H1 (cell line): ENCODE data around the gene CDX2. TPM values are rescaled to one million over a fixed set of nuclear protein-coding genes. Genes with fewer than 3 reads are reported as not detected.

Experiments used
- CTCF ChIA-PET: fragments of 300-600 bp; sonication (Branson Sonifier 250); formaldehyde crosslinking; loops from one replicate; lab custom pipeline; 2021; ENCODE audit not compliant: partially characterized antibody; lab: Charles Lee
- POLR2A ChIA-PET: fragments of 300-600 bp; sonication (Branson Sonifier 250); formaldehyde crosslinking; loops from one replicate; lab custom pipeline; 2021; ENCODE audit warnings: inconsistent platforms; ENCODE audit not compliant: partially characterized antibody; lab: Charles Lee
- DNase-seq, 2 experiments: peaks; one replicate each; pipeline versions ENCODE4 v3.0.0 to v3.0.0-alpha.2; 2010 to 2022; ENCODE audit warnings: low spot score in 2 of 2, low read depth in 1 of 2, mixed read lengths in 1 of 2
- FAIRE-seq: peaks from 2 replicates; lab custom pipeline; 2011; peaks lifted over from hg19 to GRCh38; lab: Jason Lieb, UNC
- H2AFZ ChIP-seq: 2 replicates; pipeline ENCODE4 v1.8.1; 2012; ENCODE audit warnings: low read length, inconsistent platforms
- H2AK5ac ChIP-seq: 2 replicates; pipeline ENCODE4 v1.6.1; 2013; ENCODE audit warnings: low read depth, low read length
- H2BK120ac ChIP-seq: replicated peaks from 2 replicates; pipeline ENCODE3; 2013; ENCODE audit warnings: low read depth, low read length, inconsistent platforms
- H2BK12ac ChIP-seq: 2 replicates; pipeline ENCODE4 v1.6.1; 2013; ENCODE audit warnings: low read depth, low read length
- H2BK15ac ChIP-seq: 2 replicates; pipeline ENCODE4 v1.6.1; 2013; ENCODE audit warnings: low read length
- H2BK20ac ChIP-seq: 2 replicates; pipeline ENCODE4 v1.6.1; 2013; ENCODE audit warnings: low read length
- H2BK5ac ChIP-seq: 2 replicates; pipeline ENCODE4 v1.6.1; 2013; ENCODE audit warnings: low read depth, low read length
- H3K14ac ChIP-seq: 2 replicates; pipeline ENCODE4 v1.6.1; 2013; ENCODE audit warnings: inconsistent platforms; ENCODE audit not compliant: insufficient read length
- H3K18ac ChIP-seq: 2 replicates; pipeline ENCODE4 v1.6.1; 2013; ENCODE audit warnings: low read length; ENCODE audit errors: extremely low read depth
- H3K23ac ChIP-seq: 2 replicates; pipeline ENCODE4 v1.6.1; 2013; ENCODE audit warnings: inconsistent platforms; ENCODE audit not compliant: insufficient read length
- H3K23me2 ChIP-seq: 2 replicates; pipeline ENCODE4 v1.6.1; 2013; ENCODE audit warnings: low read depth, low read length
- H3K27ac ChIP-seq: 2 replicates; pipeline ENCODE4 v1.6.1; 2011; ENCODE audit warnings: low read depth, low read length, inconsistent platforms
- H3K27me3 ChIP-seq, 4 experiments: replicated peaks in 1 of 4; 1 replicate in 1 of 4; 2 replicates in 3 of 4; pipeline versions ENCODE4 v1.6.1 to v1.8.1; 2011 to 2013; ENCODE audit warnings: low read length in 3 of 4, mild to moderate bottlenecking in 3 of 4, inconsistent platforms in 2 of 4, mixed read lengths in 2 of 4, moderate library complexity in 1 of 4; ENCODE audit not compliant: control insufficient read depth in 3 of 4, insufficient read depth in 3 of 4; ENCODE audit errors: extremely low read depth in 1 of 4
- H3K36me3 ChIP-seq, 4 experiments: 2 replicates each; pipeline versions ENCODE4 v1.6.1 to v1.8.1; 2011 to 2013; ENCODE audit warnings: mild to moderate bottlenecking in 4 of 4, low read length in 3 of 4, moderate library complexity in 2 of 4, control low read depth in 1 of 4, inconsistent platforms in 1 of 4; ENCODE audit not compliant: insufficient read depth in 4 of 4, control insufficient read depth in 2 of 4
- H3K4ac ChIP-seq: replicated peaks from 2 replicates; pipeline ENCODE3; 2013; ENCODE audit warnings: low read length, low read depth, mixed read lengths, inconsistent platforms; ENCODE audit not compliant: insufficient read length
- H3K4me1 ChIP-seq, 4 experiments: replicated peaks in 1 of 4; 1 replicate in 1 of 4; 2 replicates in 3 of 4; pipeline versions ENCODE4 v1.6.1 to v1.8.1; 2011 to 2013; ENCODE audit warnings: low read length in 3 of 4, inconsistent platforms in 2 of 4, mixed read lengths in 1 of 4; ENCODE audit not compliant: insufficient read depth in 4 of 4, control insufficient read depth in 3 of 4
- H3K4me2 ChIP-seq, 2 experiments: 2 replicates each; pipeline versions ENCODE4 v1.6.1 to v1.8.1; 2011 to 2013; ENCODE audit warnings: low read depth in 2 of 2, low read length in 2 of 2, control low read depth in 1 of 2, inconsistent platforms in 1 of 2, mild to moderate bottlenecking in 1 of 2; ENCODE audit not compliant: insufficient read depth in 1 of 2
- H3K4me3 ChIP-seq, 4 experiments: fragments of 200-600, 300-600 bp in 1 of 4; sonication (generic), shearing (Covaris generic), sonication (Bioruptor Twin) in 1 of 4; 2 replicates each; pipeline versions ENCODE4 v1.5.1 to v1.8.1; 2011 to 2016; ENCODE audit warnings: low read length in 4 of 4, low read depth in 3 of 4, control low read depth in 2 of 4, inconsistent platforms in 2 of 4, mild to moderate bottlenecking in 2 of 4, mixed read lengths in 1 of 4, moderate library complexity in 1 of 4; ENCODE audit not compliant: insufficient read depth in 2 of 4; ENCODE audit errors: extremely low read depth in 1 of 4
- H3K56ac ChIP-seq: replicated peaks from 2 replicates; pipeline ENCODE3; 2013; ENCODE audit warnings: low read depth, mild to moderate bottlenecking, mixed read lengths, low read length, inconsistent platforms; ENCODE audit not compliant: insufficient read length
- H3K79me1 ChIP-seq: 2 replicates; pipeline ENCODE4 v1.6.1; 2013; ENCODE audit warnings: low read depth, low read length, control low read depth
- H3K79me2 ChIP-seq, 2 experiments: 2 replicates each; pipeline versions ENCODE4 v1.6.1 to v1.8.1; 2012 to 2013; ENCODE audit warnings: low read length in 2 of 2, mild to moderate bottlenecking in 2 of 2, inconsistent platforms in 1 of 2; ENCODE audit not compliant: insufficient read depth in 2 of 2, control insufficient read depth in 1 of 2
- H3K9ac ChIP-seq, 4 experiments: replicated peaks in 1 of 4; 1 replicate in 1 of 4; 2 replicates in 3 of 4; pipeline versions ENCODE4 v1.6.1 to v1.8.1; 2011 to 2013; ENCODE audit warnings: low read depth in 3 of 4, low read length in 3 of 4, control low read depth in 2 of 4, mild to moderate bottlenecking in 2 of 4, moderate library complexity in 2 of 4, inconsistent platforms in 1 of 4; ENCODE audit errors: extremely low read depth in 1 of 4
- H3K9me3 ChIP-seq, 2 experiments: 2 replicates each; pipeline versions ENCODE4 v1.6.1 to v1.8.1; 2012 to 2013; ENCODE audit warnings: mild to moderate bottlenecking in 2 of 2, moderate library complexity in 2 of 2, control low read depth in 1 of 2, inconsistent platforms in 1 of 2, low read depth in 1 of 2, low read length in 1 of 2, mixed read lengths in 1 of 2; ENCODE audit not compliant: insufficient read depth in 2 of 2
- H4K20me1 ChIP-seq, 2 experiments: replicated peaks in 1 of 2; 2 replicates each; pipeline versions ENCODE3 to v1.8.1; 2011 to 2013; ENCODE audit warnings: inconsistent platforms in 2 of 2, low read length in 2 of 2, mild to moderate bottlenecking in 1 of 2; ENCODE audit not compliant: insufficient read depth in 2 of 2, control insufficient read depth in 1 of 2
- H4K5ac ChIP-seq: 2 replicates; pipeline ENCODE4 v1.6.1; 2013; ENCODE audit warnings: low read length, low read depth, mixed read lengths, inconsistent platforms; ENCODE audit not compliant: insufficient read length
- H4K8ac ChIP-seq: 2 replicates; pipeline ENCODE4 v1.8.0; 2013; ENCODE audit warnings: mild to moderate bottlenecking, moderate library complexity, low read length, inconsistent platforms; ENCODE audit not compliant: insufficient read depth; ENCODE audit errors: extremely low read depth
- H4K91ac ChIP-seq: replicated peaks from 2 replicates; pipeline ENCODE3; 2013; ENCODE audit warnings: low read length, mixed read lengths, inconsistent platforms; ENCODE audit not compliant: insufficient read length
- CEBPB ChIP-seq: IDR thresholded peaks from 2 replicates; pipeline ENCODE4 v1.6.1; 2012; ENCODE audit warnings: low read depth, low read length
- CREB1 ChIP-seq: IDR thresholded peaks from 2 replicates; pipeline ENCODE4 v1.6.1; 2012; ENCODE audit warnings: inconsistent platforms
- NANOG ChIP-seq: IDR thresholded peaks from 2 replicates; pipeline ENCODE4 v1.6.1; 2011; ENCODE audit warnings: low read length, low read depth, mild to moderate bottlenecking, inconsistent platforms; ENCODE audit not compliant: insufficient read depth, poor library complexity, severe bottlenecking
- POLR2AphosphoS5 ChIP-seq: IDR thresholded peaks from 2 replicates; pipeline ENCODE4 v1.6.1; 2011; ENCODE audit warnings: low read depth, low read length
- SIN3A ChIP-seq, 2 experiments: IDR thresholded peaks in 1 of 2; conservative IDR thresholded peaks in 1 of 2; 2 replicates each; pipeline ENCODE4 v1.6.1; 2011 to 2012; ENCODE audit warnings: low read length in 2 of 2, improper control_type of control experiment in 1 of 2, low read depth in 1 of 2, mild to moderate bottlenecking in 1 of 2
- TAF1 ChIP-seq: IDR thresholded peaks from 2 replicates; pipeline ENCODE4 v1.6.1; 2011; ENCODE audit warnings: mild to moderate bottlenecking, low read depth, low read length
- TBP ChIP-seq: IDR thresholded peaks from 2 replicates; pipeline ENCODE4 v1.6.1; 2011; ENCODE audit warnings: low read depth, low read length, improper control_type of control experiment
- WGBS, 2 experiments: shearing (Covaris generic) in 1 of 2; methylation state at CpG; one replicate each; pipeline versions ENCODE4 v1.1.6 to v1.1.7; 2013 to 2015; ENCODE audit warnings: low lambda C conversion rate in 2 of 2, mixed read lengths in 2 of 2, inconsistent platforms in 1 of 2, low coverage in 1 of 2, missing lambda C conversion rate in 1 of 2; ENCODE audit not compliant: insufficient replicate concordance in 2 of 2, insufficient coverage in 1 of 2, insufficient read length in 1 of 2; ENCODE audit errors: extremely low coverage in 1 of 2, missing lambda C conversion rate in 1 of 2; 5-methylcytosine and 5-hydroxymethylcytosine counted together
- polyA plus RNA-seq, 7 experiments: library from polyadenylated mRNA; depleted of rRNA in 3 of 7; stranded (reverse) in 5 of 7; unstranded in 2 of 7; fragments of >200 nt in 5 of 7; fragments of 200-250 nt in 2 of 7; gene quantifications; 1 replicate in 5 of 7; 2 replicates in 1 of 7; 4 replicates in 1 of 7; pipeline versions ENCODE4 v1.2.1 to v1.2.3, GENCODE V29; 2011 to 2013; ENCODE audit warnings: missing spikeins in 2 of 7, mixed read lengths in 2 of 7
- total RNA-seq: library from RNA; stranded (reverse); fragmentation: NEBNext Ultra II Directional; extraction: Animal tissue kit (Norgen Biotek cat#: 25700); gene quantifications from 2 replicates; pipeline ENCODE4 v1.2.1, GENCODE V29; 2021
- TF ChIP-seq, protein P1 (sequence below): IDR thresholded peaks from 2 replicates; pipeline ENCODE4 v1.6.1; 2012; ENCODE audit warnings: low read length, inconsistent platforms
- TF ChIP-seq, protein P2 (sequence below), 3 experiments: IDR thresholded peaks; 1 replicate in 2 of 3; 2 replicates in 1 of 3; pipeline versions ENCODE4 v1.5.1 to v1.6.1; 2011; ENCODE audit warnings: low read length in 3 of 3, mild to moderate bottlenecking in 3 of 3, inconsistent platforms in 2 of 3, low read depth in 1 of 3, moderate library complexity in 1 of 3; ENCODE audit not compliant: insufficient read depth in 1 of 3; ENCODE audit errors: control extremely low read depth in 1 of 3

CDX2 gene
- total and polyA plus RNA-seq, 2 of the 8 experiments (the other 6 are each of a cell fraction or from before 2014, with no cell fraction given): 0.09 TPM; not detected in 1

DNA sequence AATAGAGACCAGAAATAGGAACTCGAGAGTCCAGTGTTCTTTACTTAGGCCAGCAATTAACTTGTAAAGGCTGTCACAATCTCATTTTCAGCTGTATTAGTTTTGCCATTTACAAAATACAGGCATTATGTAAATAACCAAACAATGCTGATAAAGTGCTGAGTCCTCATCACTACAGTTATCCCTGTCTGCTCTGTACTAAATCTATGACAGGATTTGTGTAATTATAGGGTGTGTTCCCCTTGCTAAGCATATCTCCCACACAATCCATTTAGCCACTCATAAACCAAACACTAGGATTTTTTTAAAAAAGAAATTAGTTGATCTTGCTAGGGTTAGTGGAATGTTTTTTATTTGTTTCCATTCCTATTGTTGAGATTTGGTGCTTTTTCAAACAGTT lies 26.1 kb downstream of the CDX2 start:
- Histone ChIP-seq H3K27ac (no peak overlapping the region), H3K23me2 (no peaks in the 10 kb centered on the region), H2BK20ac (no peak overlapping the region), H2BK12ac (no peak overlapping the region), H3K79me2 (no peaks in the 10 kb centered on the region), H2BK5ac (no peak overlapping the region), H2AFZ (no peak overlapping the region), H3K79me1 (no peaks in the 10 kb centered on the region), H2AK5ac (no peak overlapping the region), H3K18ac (no peak overlapping the region), H3K23ac (no peak overlapping the region), H3K56ac (no peak overlapping the region), H3K4me3 (no peak overlapping the region), H4K5ac (no peak overlapping the region), H3K4me1 (no peaks in the 10 kb centered on the region), H3K9me3 (peaks cover 0 to 2% of the 10 kb centered on the region in 2 experiments; a peak in 1 of 4 replicates), H4K8ac (no peak overlapping the region), H3K36me3 (no peaks in the 10 kb centered on the region), H3K4me2 (no peak overlapping the region), H3K27me3 (peaks cover 0 to 2% (median 0%) of the 10 kb centered on the region in 4 experiments; a peak in 2 of 7 replicates), H3K4ac (no peak overlapping the region), H4K20me1 (no peaks in the 10 kb centered on the region), H4K91ac (no peak overlapping the region), H2BK120ac (no peak overlapping the region), H3K14ac (no peak overlapping the region), H2BK15ac (no peak overlapping the region), H3K9ac (no peak overlapping the region)
- FAIRE-seq (no peak), DNase-seq (no peak)
- CTCF ChIA-PET: interaction anchor here (0.7 to 4.4 kb wide), 3 partner anchors 11 to 557 kb away, joined by 3 to 27 read pairs (median 3); no protein-coding TSS in a partner anchor
- POLR2A ChIA-PET: interaction anchor here (1.3 kb wide), 1 partner anchor 135 kb away, joined by 3 read pairs; no protein-coding TSS in a partner anchor
- 71% methylated on average over 1 of the region's 1 CpG; no CpG with 5 or more reads in 1 of the 2 experiments for WGBS, 2 experiments
- TF ChIP-seq POLR2AphosphoS5 (no peak), CREB1 (no peak), SIN3A (conservative IDR thresholded peaks at IDR 0.05 in 1 of 2, IDR thresholded peaks at IDR 0.05 in 1 of 2; ENCODE audit: low read depth in 1 of 2, low read length in 2 of 2) (no peak), TBP (no peak), NANOG (no peak), TAF1 (no peak), CEBPB (no peak)
- TF ChIP-seq, protein P1, sequence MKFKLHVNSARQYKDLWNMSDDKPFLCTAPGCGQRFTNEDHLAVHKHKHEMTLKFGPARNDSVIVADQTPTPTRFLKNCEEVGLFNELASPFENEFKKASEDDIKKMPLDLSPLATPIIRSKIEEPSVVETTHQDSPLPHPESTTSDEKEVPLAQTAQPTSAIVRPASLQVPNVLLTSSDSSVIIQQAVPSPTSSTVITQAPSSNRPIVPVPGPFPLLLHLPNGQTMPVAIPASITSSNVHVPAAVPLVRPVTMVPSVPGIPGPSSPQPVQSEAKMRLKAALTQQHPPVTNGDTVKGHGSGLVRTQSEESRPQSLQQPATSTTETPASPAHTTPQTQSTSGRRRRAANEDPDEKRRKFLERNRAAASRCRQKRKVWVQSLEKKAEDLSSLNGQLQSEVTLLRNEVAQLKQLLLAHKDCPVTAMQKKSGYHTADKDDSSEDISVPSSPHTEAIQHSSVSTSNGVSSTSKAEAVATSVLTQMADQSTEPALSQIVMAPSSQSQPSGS: no peak
- TF ChIP-seq, protein P2, sequence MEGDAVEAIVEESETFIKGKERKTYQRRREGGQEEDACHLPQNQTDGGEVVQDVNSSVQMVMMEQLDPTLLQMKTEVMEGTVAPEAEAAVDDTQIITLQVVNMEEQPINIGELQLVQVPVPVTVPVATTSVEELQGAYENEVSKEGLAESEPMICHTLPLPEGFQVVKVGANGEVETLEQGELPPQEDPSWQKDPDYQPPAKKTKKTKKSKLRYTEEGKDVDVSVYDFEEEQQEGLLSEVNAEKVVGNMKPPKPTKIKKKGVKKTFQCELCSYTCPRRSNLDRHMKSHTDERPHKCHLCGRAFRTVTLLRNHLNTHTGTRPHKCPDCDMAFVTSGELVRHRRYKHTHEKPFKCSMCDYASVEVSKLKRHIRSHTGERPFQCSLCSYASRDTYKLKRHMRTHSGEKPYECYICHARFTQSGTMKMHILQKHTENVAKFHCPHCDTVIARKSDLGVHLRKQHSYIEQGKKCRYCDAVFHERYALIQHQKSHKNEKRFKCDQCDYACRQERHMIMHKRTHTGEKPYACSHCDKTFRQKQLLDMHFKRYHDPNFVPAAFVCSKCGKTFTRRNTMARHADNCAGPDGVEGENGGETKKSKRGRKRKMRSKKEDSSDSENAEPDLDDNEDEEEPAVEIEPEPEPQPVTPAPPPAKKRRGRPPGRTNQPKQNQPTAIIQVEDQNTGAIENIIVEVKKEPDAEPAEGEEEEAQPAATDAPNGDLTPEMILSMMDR (IDR thresholded peaks at IDR 0.05; ENCODE audit: control extremely low read depth in 1 of 3, insufficient read depth in 1 of 3, low read depth in 1 of 3, low read length in 3 of 3): no peak
